Stimulated activated naive CD4-positive, alpha-beta T cell (primary cell): ENCODE measurements around the gene MRPL46.

Experiments used
- DNase-seq, 6 experiments: peaks; one replicate each; lab custom pipeline; 2025; lab: John Stamatoyannopoulos, UW

The MRPL46 gene

GRCh38 chr15:88467073-88467934 is at the start of gene MRPL46, which contains the start of gene MRPS11:
Gene MRPL46, minus strand, starts transcription at chr15:88467388. Its CDS starts 11 bp downstream, at chr15:88467377.
Gene MRPS11, plus strand, starts transcription at chr15:88467708. Its CDS starts 10 bp downstream, at chr15:88467718.
- peak; percentile 78 to 94 (median 84) for DNase-seq

GRCh38 chr15:88513195-88513594 is 46.0 kb upstream of the MRPL46 start:
- DNase-seq: no peak

GRCh38 chr15:88512601-88513000 is 45.4 kb upstream of the MRPL46 start:
- no peak for DNase-seq

- DNase-seq: no peak
Observed at GRCh38 chr15:88512078-88512477, 44.9 kb upstream of the MRPL46 start.

GRCh38 chr15:88511161-88511560 is 44.0 kb upstream of the MRPL46 start:
- no peak for DNase-seq

GRCh38 chr15:88509964-88510363 is 42.8 kb upstream of the MRPL46 start:
- DNase-seq: no peak

- DNase-seq: no peak
Observed at GRCh38 chr15:88509321-88509720, 42.1 kb upstream of the MRPL46 start.

- DNase-seq: no peak
Observed at GRCh38 chr15:88506628-88507027, 39.4 kb upstream of the MRPL46 start.

GRCh38 chr15:88505721-88506120 is 38.5 kb upstream of the MRPL46 start:
- no peak for DNase-seq

GRCh38 chr15:88504445-88504844 is 37.3 kb upstream of the MRPL46 start:
- DNase-seq: no peak

- no peak for DNase-seq
Observed at GRCh38 chr15:88498996-88499395, 31.8 kb upstream of the MRPL46 start.

- no peak for DNase-seq
Observed at GRCh38 chr15:88497109-88497765, 30.0 kb upstream of the MRPL46 start.

- DNase-seq: no peak
Observed at GRCh38 chr15:88493844-88494243, 26.7 kb upstream of the MRPL46 start.

GRCh38 chr15:88491158-88491557 is 24.0 kb upstream of the MRPL46 start:
- no peak for DNase-seq

GRCh38 chr15:88490036-88490435 is 22.8 kb upstream of the MRPL46 start:
- DNase-seq: no peak

GRCh38 chr15:88489321-88489720 is 22.1 kb upstream of the MRPL46 start:
- no peak for DNase-seq

GRCh38 chr15:88487796-88488523 is 20.8 kb upstream of the MRPL46 start:
- no peak for DNase-seq

GRCh38 chr15:88487178-88487795 is 20.1 kb upstream of the MRPL46 start:
- no peak for DNase-seq

- no peak for DNase-seq
Observed at GRCh38 chr15:88484682-88485331, 17.6 kb upstream of the MRPL46 start.

- no peak for DNase-seq
Observed at GRCh38 chr15:88482263-88482662, 15.1 kb upstream of the MRPL46 start.

GRCh38 chr15:88480981-88481380 is 13.8 kb upstream of the MRPL46 start:
- no peak for DNase-seq

GRCh38 chr15:88479169-88479568 is 12.0 kb upstream of the MRPL46 start:
- no peak for DNase-seq
